ENCODE measurements around the gene SMYD3.

The SMYD3 gene

DNA sequence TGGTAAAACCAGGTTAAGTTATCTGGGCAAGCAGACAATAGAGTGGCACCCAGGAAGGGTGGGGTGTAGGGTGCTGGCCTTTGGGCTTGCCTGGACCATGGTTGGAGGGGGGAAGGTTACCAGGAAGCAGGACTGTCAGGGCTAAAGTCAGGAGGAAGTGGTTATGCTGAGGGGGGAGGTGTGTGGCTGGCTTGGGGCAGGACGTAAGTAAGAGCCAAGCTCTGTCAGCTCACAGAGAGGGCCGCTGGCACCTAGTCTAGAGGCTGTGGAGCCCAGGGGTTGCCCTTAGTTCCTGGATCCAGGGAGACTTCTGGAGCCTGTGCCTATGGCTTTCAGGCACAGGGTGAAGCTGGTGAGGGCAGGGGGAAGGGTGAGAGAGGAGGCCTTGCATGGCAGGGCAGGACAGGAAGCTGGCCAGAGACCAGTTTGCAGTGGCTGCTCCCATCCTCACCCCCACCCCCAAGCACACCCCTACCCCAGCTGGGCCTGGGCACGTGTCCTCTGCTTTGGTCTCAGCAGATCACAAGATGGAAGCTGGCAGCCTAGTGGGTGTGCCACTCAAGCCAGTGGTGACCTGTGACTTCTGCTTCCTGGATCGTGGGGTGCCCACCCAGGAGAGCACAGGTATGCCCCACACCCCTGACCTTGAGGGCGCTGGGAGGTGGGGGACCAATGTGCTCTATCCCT lies 20.5 kb upstream of the SMYD3 start:
- TF ChIP-seq POLR2AphosphoS5 (IDR thresholded peaks at IDR 0.05; ENCODE audit: low read depth) (0 out of 2 replicates have a peak, but pooled peaks have one; percentile 17), SPI1 (IDR thresholded peaks at IDR 0.05; ENCODE audit: borderline replicate concordance, low read depth) (peak; percentile 70; the same call in 1 of the 2 replicates), GABPA (IDR thresholded peaks at IDR 0.05; ENCODE audit: low read depth) (no peak; the same call in 1 of the 2 replicates)
- TF ChIP-seq, protein P1, sequence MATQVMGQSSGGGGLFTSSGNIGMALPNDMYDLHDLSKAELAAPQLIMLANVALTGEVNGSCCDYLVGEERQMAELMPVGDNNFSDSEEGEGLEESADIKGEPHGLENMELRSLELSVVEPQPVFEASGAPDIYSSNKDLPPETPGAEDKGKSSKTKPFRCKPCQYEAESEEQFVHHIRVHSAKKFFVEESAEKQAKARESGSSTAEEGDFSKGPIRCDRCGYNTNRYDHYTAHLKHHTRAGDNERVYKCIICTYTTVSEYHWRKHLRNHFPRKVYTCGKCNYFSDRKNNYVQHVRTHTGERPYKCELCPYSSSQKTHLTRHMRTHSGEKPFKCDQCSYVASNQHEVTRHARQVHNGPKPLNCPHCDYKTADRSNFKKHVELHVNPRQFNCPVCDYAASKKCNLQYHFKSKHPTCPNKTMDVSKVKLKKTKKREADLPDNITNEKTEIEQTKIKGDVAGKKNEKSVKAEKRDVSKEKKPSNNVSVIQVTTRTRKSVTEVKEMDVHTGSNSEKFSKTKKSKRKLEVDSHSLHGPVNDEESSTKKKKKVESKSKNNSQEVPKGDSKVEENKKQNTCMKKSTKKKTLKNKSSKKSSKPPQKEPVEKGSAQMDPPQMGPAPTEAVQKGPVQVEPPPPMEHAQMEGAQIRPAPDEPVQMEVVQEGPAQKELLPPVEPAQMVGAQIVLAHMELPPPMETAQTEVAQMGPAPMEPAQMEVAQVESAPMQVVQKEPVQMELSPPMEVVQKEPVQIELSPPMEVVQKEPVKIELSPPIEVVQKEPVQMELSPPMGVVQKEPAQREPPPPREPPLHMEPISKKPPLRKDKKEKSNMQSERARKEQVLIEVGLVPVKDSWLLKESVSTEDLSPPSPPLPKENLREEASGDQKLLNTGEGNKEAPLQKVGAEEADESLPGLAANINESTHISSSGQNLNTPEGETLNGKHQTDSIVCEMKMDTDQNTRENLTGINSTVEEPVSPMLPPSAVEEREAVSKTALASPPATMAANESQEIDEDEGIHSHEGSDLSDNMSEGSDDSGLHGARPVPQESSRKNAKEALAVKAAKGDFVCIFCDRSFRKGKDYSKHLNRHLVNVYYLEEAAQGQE (IDR thresholded peaks at IDR 0.05; ENCODE audit: insufficient replicate concordance, low read depth) = no peak
- TF ChIP-seq, protein P2, sequence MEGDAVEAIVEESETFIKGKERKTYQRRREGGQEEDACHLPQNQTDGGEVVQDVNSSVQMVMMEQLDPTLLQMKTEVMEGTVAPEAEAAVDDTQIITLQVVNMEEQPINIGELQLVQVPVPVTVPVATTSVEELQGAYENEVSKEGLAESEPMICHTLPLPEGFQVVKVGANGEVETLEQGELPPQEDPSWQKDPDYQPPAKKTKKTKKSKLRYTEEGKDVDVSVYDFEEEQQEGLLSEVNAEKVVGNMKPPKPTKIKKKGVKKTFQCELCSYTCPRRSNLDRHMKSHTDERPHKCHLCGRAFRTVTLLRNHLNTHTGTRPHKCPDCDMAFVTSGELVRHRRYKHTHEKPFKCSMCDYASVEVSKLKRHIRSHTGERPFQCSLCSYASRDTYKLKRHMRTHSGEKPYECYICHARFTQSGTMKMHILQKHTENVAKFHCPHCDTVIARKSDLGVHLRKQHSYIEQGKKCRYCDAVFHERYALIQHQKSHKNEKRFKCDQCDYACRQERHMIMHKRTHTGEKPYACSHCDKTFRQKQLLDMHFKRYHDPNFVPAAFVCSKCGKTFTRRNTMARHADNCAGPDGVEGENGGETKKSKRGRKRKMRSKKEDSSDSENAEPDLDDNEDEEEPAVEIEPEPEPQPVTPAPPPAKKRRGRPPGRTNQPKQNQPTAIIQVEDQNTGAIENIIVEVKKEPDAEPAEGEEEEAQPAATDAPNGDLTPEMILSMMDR (IDR thresholded peaks at IDR 0.05; ENCODE audit: insufficient read depth, low read length) = no peak
- no peak overlapping the region for H3K4me3 ChIP-seq (replicated peaks; ENCODE audit: insufficient read depth, low read length)
- peak overlapping the region; percentile 62 for H3K27ac ChIP-seq (replicated peaks)
- DNase-seq (ENCODE audit: low read depth in 1 of 2, low spot score in 1 of 2) = peak; percentile 41 to 79
- H3K27me3 ChIP-seq (ENCODE audit: insufficient read depth, poor library complexity, severe bottlenecking) = no peaks in the 10 kb centered on the region

DNA sequence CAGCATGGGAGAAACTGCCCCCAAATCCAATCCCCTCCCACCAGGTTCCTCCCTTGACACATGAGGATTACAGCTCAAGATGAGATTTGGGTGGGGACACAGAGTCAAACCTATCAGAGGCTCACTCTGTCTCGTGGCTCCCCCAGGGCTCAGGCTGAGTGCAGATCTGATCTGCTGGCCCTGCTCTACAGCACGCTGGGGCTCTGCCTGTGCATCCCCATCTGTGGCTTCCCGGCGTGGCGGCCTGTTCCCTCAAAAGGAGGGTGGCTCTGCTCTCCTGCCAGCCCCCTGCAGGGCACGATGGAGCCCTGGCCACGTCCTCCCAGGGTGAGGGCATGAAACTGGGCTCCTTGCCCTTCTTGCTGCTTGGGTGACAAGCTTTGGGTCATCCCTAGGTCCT lies 19.8 kb upstream of the SMYD3 start:
- Histone ChIP-seq H3K27ac (replicated peaks) (peak overlapping the region; percentile 62), H3K27me3 (ENCODE audit: insufficient read depth, poor library complexity, severe bottlenecking) (no peaks in the 10 kb centered on the region), H3K4me3 (replicated peaks; ENCODE audit: insufficient read depth, low read length) (no peak overlapping the region)
- DNase-seq (ENCODE audit: low read depth in 1 of 2, low spot score in 1 of 2) = no peak
- TF ChIP-seq, protein P1 (IDR thresholded peaks at IDR 0.05; ENCODE audit: insufficient replicate concordance, low read depth) = no peak
- TF ChIP-seq, protein P2 (IDR thresholded peaks at IDR 0.05; ENCODE audit: insufficient read depth, low read length) = no peak
- TF ChIP-seq GABPA (IDR thresholded peaks at IDR 0.05; ENCODE audit: low read depth) (no peak), POLR2AphosphoS5 (IDR thresholded peaks at IDR 0.05; ENCODE audit: low read depth) (no peak), SPI1 (IDR thresholded peaks at IDR 0.05; ENCODE audit: borderline replicate concordance, low read depth) (no peak)

DNA sequence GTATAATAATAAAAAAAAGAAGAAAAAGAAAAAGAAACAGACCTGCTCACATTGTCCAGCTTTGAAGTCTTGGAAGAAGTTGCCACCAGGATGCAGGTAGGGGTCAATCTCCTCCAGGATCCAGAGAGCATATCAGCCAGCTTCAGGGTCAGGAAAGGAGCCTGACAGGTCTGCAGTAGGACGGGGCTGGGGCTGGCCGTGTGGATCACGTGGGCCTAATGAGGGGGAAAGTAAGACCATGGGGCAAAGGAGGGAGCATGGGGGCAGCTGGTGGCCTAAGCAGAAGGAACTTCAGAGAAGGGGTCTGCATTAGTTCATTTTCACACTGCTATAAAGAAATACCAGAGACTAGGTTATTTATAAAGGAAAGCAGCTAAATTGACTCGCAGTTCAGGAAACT lies 19.3 kb upstream of the SMYD3 start:
- TF ChIP-seq, protein P2 (IDR thresholded peaks at IDR 0.05; ENCODE audit: insufficient read depth, low read length) = no peak
- TF ChIP-seq GABPA (IDR thresholded peaks at IDR 0.05; ENCODE audit: low read depth) (no peak), POLR2AphosphoS5 (IDR thresholded peaks at IDR 0.05; ENCODE audit: low read depth) (no peak), SPI1 (IDR thresholded peaks at IDR 0.05; ENCODE audit: borderline replicate concordance, low read depth) (no peak)
- TF ChIP-seq, protein P1 (IDR thresholded peaks at IDR 0.05; ENCODE audit: insufficient replicate concordance, low read depth) = no peak
- no peak overlapping the region for H3K4me3 ChIP-seq (replicated peaks; ENCODE audit: insufficient read depth, low read length)

More for the DNA sequence above, 19.3 kb upstream of the SMYD3 start:
- no peaks in the 10 kb centered on the region for H3K27me3 ChIP-seq (ENCODE audit: insufficient read depth, poor library complexity, severe bottlenecking)
- no peak overlapping the region for H3K27ac ChIP-seq (replicated peaks)
- no peak for DNase-seq (ENCODE audit: low read depth in 1 of 2, low spot score in 1 of 2)
